ENCODE results near the gene RANBP1.

RANBP1 gene

DNA sequence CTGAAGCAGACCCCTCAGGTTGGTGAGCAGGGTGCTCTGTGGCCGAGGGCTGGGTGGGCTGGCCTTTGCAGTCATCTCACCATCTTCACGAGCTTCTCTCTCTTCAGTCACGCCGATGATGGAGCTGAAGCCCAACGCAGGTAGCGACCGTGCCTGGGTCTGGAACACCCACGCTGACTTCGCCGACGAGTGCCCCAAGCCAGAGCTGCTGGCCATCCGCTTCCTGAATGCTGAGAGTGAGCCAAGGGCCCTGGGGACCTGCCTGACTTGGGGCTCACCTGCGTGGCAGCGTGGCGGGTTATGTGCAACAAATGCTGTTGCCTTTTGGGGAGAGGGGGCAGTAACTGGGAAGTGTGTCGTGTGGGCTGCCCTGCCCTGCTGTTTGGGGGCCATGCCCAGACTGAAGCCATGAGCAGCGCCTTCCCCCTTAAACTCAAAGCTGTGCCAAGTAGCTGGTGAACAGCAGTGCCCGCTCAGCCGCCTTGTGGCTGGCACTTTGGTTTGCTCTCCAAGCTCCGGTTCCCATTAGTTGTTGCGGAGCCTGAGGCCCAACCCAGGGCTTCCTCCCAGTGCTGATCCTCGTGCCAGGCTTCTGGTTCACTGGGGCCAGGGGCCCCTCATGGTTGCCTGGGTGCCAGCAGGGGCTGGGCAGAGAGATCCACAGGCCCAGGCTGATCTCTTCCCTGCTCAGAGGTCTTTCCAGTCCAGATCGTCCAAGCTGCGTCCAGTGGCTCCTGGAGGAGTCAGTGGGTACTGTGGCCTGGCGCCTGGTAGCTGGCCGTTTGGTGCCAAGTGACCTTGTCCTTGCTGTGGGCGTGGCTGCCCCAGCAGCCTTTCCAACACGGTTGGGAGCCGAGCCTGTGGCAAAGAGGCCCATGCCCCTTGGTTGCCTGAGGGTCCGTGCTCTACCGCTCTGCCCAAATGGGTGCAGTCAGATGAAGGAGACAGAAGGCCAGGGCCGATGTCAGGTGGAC lies 9.6 kb downstream of the RANBP1 start:
- DNase-seq (ENCODE audit: low read depth) = no peak

DNA sequence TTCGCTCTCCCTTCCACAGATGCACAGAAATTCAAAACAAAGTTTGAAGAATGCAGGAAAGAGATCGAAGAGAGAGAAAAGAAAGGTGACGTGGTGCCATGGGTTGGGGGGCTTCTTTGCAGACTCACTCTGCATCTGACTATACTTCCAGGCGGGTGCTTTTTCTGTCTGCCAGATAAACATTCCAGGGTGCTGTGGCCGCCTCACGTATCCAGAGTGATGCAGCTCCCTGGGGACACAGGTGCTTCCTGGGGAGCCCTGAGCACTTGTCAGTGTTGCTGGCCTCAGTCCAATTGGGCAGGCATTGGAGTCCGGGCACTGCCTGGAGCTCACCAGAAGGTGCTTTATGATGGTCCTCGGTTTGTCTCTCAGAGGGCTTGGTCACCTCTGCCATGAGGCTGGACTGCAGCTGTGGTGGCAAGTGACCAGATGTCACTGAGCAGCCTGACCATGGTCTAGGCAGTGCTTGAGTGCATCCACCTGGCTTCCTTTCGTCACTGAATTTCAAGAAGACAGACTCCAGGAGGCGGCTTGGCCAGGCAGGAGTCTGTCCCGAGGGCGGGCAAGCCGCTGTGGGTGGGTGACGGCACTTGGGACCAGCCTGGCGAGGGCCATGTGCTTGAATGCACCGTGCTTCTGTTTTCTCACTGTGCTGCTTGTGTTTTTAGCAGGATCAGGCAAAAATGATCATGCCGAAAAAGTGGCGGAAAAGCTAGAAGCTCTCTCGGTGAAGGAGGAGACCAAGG lies 10.6 kb downstream of the RANBP1 start:
- no peak for DNase-seq (ENCODE audit: low read depth)

DNA sequence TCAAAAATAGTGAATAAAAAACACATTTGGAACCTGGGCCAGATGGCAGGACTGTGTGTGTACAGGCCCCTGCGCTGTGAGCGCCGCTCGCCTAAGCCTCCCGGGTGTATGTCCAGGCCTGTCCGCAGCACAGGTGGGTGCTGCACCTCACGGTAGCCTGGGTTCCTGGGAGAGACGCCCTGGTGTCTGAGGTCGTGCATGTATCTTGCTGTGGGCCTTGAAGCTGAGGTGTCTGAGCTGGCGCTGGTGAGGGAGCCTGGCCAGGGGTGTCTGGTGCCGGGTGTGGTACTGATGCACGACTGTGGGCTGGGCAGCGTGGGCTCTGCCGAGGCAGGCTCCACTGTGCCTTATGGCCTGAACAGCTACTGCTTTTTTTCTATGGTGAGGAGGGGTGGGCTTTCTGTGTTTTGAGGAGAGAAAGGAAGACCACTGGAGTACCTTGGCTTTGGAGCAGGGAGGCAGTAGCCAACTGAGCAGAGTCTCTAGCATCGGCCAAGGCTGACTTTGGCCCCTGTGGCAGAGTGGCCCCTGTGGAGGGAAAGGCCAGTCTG lies 11.5 kb downstream of the RANBP1 start:
- no peak for DNase-seq (ENCODE audit: low read depth)

DNA sequence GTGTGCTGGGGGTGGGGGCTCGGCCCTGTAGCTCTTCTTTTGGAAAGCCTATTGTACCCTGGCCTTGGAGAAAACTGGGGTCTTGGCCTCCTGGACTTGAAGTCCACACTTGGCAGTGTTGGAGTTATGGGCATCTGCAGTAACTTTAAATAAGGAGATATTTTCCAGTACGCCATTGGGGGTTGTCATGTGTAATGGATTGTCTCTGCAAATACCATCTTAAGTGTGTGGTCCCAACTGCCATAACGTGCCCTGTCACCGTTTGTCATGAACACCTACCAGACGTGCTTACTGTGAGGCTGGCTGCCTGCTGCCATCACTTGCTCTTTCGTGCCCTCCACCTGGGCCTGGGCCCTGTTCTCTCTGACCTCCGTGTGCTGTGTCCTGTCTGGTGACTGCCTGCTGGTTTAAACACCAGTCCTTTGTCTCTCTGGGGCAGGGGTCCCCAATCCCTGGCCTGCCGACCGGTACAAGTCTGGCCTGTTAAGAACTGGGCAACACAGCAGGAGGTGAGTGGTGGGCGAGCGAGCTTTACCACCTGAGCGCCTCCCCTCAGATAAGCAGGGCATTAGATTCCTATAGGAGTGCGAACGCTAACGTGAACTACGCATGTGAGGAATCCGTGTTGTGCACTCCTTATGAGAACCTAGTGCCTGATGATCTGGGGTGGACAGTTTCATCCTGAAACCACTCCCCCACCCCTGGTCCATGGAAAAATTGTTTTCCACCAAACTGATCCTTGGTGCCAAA lies 12.1 kb downstream of the RANBP1 start:
- no peak for DNase-seq (ENCODE audit: low read depth)

DNA sequence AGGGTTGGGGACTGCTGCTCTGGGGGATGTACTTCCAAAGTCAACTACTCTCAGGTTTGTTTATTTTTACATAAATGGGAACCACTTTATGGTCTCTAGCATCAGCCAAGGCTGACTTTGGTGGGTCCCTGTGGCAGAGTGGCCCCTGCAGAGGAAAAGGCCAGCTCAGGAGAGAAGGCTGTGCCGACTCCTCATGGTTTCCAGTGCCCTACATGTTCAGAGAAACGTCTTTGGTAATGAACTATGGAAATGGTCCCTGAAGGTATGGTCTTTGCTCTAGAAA lies 12.7 kb downstream of the RANBP1 start:
- DNase-seq (ENCODE audit: low read depth) = no peak

DNA sequence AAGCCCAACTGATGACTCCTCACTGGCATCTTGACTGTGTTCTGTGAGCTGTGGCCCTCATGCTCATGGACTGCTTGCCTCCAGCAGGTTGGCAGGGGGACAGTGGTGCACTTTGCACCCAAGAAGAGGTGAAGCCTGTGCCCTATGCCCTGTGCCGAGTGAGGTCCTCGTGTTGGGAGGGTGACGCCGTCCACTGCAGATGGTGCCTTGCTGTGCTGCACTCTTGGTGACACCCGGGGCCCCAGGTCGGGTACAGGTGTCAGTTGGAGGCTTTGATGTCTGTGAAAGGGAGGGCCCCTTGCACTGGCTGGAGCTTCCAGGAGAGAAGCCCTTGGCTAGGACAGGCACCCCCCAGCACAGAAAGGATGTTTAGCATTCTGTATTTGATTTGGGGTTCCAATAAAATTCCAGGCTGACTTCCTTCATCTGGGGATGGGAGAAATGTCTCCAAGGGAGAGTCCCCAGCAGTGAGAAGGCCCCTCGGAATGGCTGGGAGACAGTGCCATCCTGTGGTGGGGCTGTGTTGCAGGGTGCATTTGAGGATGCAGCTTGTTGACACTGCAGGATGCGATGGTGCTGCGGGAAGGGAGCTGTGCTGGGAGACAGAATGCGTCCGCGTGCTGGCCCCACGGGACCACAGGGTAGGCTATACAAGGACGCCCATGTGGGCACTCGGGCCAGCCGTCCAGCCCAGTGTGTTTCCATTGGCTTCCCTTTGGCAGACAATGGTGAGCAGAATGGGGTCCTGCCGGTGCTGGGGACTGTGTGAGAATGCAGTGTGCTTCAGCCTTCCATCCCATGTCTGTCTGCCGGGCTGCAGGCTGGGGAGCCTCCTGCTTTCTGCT lies 13.2 kb downstream of the RANBP1 start:
- no peak for DNase-seq (ENCODE audit: low read depth)

DNA sequence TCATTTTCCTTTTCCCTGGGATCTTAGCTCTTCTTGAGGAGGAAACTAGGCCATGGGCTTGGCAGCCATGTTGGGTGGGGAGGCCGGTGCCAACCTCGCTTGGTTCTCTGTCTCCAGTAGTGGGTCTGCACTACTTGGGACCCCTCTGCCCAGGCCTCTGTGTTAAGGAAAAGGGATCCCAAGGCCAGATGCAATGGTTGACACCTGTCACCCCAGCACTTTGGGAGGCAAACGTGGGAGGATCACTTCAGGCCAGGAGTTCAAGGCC lies 13.8 kb downstream of the RANBP1 start:
- no peak for DNase-seq (ENCODE audit: low read depth)

DNA sequence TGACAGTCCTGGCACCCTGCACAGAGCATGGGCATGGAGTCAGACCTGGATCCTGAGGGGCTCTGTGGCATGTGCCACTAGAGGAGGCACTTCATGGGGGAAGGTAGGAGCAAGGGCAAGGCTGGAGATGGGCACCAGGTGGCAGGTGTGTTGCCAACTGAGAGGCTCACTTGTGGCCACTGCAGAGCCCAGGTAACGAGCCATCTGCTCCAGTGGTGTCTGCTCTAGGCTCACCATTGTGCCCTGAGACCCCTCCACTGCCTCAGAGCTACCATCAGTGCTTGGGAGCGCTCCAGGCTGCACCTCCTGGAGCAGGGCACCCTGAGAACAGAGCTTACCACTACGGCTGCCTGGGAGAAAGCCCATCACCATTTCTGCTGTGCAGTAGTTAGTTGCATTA lies 14.4 kb downstream of the RANBP1 start:
- DNase-seq (ENCODE audit: low read depth) = no peak

DNA sequence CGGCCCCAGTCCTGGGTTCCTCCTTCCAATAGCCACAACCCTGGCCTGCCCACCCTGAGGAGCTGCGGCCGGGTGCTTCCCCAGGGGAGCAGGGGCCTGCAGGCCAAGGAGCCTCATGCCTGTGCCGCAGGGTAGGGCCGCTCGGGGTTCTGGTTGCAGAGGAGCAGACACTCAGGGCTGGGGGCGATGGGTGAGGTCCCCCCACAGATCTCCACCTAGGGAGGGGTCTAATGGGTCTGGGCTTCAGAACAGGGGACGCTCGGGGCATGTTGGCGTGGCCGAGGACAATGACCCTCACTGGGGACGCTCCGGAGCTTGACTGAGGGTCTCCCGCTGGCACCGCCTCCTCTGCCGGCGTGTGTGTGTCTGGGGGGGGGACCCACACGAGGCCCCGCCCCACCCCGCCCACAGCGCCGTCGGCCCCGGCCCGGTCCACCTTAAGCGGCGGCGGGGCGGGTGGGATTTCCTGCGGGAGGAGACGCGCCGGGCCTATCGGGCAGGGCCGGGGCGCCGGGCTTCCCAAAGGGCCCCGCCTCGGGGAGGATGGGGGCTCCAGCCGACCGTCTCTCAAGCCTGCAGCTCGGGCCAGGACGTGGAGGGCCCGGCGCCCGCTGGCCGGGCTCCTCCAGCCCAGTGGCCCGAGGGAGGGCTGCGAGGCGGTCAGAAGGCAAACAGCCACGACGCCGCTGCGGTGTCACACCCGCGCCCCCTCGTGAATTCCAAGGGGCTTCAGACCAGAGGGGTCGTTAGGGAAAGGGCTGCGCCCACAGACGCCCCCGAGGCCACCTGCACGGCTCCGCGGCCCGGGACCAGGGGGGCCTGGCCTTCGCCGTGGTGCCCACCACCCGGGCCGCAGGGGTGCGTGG lies 15.1 kb downstream of the RANBP1 start:
- peak; percentile 56 for DNase-seq (ENCODE audit: low read depth)

DNA sequence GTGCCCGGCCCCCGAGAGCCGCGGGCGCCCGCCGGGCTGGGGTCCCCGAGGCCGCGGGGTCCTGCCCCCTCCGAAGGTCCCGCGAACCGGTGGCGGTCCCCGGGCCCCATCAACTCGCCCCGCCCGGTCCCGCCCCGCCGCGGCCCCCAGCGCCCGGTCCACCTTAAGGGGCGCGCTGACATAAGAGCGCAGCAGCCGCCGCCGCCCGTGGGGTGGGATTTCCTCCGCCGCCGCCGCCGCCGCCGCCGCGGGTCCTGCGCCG lies 15.6 kb downstream of the RANBP1 start, which contains the start of gene ZDHHC8:
TSS of gene ZDHHC8 (plus strand) at position 208 of the 262 bp plus-strand sequence. CDS start 144 bp downstream, outside the sequence.
- no peak for DNase-seq (ENCODE audit: low read depth)

DNA sequence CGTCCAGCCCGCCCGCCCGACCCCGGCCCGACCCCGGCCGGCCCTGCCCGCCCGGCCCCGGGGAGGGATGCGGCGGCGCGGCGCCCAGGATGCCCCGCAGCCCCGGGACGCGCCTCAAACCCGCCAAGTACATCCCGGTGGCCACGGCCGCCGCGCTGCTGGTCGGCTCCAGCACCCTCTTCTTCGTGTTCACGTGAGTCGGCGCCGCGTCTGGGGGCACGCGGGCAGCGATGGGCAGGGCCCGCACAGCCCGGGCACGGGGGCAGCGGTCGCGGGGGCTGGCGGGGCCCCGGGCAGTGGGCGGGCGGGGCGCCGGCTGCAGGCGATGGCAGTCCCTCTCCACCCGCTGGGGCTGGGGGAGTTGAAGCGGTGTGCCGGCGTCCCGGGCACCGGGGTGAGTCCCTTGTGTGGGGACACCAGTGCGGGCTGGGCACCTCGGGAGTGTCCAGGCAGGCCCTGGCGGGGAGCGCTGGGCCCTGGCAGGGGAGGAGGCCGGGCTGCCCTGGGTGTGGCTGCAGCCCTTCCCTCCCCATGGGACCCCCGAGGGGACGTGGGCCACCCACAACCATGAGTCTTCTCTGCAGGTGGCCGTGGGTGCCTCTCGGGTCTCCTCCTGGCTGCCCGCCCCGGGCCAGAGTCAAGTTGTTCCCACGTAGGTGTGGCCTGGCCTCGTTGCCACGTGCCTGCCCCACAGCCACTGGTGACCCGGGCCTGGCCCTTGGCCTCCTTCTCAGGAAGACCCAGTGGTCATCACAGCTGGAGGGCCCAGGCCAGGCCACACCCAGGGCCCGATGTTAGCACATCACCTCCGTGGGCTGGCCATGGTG lies 16.2 kb downstream of the RANBP1 start:
- DNase-seq (ENCODE audit: low read depth) = no peak

DNA sequence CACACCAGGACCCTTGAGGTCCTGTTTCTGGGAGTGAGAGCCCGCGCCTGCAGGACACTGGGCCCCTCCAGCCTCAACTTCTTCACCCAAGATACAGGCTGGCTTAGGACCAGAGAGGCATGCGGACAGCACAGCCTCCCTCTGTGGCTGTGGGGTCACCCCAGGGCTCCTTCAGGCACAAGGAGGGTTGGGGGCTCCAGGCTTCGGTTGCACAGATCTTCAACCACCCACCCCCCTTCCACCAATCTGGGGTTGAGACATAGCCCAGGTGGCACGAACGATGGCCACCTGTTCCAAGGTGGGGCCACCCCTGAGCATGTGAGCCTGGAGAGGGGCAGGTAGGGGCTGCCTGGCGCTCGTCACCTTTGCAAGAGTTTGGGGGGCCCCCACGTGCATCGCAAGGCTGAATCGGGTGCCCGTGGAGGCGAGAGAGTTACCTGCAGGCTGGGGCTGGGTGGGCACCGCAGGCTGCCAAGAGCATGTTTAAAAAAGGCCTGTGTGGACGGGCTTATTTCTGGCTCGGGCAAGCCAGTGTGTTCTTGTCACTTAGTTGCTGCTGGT lies 16.9 kb downstream of the RANBP1 start:
- no peak for DNase-seq (ENCODE audit: low read depth)

DNA sequence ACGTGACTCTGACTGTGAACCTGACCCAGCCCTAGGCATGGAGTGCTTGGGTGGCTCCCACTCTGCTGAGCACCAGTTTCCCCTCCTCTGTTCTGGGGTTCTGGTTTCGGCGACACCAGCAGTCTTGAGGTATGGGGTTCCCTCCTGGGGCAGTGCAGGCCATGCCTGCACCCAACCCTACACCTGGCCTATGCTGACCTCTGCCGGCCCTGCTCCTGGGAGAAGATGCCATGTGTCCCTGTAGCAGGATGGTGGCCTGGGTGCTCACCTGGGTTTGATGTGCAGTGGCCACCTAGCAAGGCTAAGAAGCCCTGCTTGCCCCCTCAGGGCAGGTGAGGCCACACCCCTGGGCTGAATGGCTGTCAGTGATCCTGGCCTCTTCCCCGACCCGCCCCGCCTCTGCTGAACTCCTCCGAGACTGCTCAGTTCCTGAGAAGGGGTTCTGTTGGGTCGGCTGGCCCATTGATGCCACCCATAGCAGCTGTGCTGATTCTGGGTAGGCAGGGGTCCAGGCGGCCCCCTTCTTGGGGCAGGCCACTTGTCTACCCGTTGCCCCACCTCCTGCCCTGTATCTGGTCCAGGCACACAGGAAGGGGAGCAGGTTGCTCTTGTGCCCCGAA lies 18.1 kb downstream of the RANBP1 start:
- no peak for DNase-seq (ENCODE audit: low read depth)

DNA sequence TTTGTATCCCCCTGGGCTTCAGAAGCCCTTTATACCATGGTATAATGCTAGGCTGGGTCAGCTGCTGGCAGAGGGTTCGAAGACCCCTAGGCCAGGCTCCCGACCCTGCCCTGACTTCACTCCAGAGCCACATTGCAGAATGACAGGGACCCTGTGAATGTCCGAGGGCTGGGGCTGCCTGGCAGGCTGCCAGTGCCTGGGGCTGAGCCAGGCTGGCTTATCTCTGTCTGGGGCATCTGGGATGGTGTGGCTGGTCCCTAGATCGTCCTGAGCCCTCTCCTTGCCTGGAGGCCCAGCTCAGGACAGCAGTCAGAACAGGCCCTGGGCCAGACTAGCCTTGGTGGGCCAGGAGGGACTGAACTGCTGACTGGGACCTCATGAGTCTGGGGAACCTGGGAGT lies 19.4 kb downstream of the RANBP1 start:
- DNase-seq (ENCODE audit: low read depth) = no peak

DNA sequence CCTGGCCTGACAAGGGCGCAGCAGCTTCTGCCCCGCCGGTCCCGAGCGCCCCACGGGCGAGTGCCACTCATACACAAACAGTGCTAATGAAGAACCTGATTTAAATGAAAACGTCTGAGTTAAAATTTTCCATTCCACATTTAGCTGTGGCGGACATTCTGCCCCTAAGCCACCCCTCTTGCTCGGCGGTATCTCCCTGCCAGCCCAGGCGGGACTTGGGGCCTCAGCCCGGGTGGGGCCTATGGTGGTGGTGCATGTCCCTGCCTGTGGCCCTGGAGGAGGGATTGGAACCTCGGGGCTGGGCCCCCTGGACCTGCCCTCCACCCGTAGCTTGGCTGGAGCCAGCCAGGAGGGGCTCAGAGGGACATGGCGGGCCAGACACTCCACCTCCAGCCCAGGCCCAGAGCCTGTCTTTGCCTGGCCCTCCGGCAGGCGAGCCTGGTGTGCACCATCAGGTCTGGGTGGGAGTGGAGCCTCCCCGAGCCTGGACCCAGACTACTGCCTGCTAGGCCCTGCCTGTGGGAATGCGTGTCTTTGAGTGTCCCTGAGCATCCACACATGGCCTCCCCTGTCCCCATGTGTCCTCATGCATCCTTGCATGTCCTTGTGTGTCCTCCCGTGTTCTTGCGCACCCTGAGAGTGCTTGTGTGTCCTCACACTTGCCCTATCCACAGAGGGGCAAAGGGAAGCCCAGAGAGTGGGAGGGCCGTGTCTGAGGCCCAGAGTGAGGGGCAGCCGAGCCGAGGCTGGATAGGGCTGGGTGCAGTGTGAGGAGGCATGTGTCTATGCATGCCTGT lies 20.1 kb downstream of the RANBP1 start:
- DNase-seq (ENCODE audit: low read depth) = no peak

DNA sequence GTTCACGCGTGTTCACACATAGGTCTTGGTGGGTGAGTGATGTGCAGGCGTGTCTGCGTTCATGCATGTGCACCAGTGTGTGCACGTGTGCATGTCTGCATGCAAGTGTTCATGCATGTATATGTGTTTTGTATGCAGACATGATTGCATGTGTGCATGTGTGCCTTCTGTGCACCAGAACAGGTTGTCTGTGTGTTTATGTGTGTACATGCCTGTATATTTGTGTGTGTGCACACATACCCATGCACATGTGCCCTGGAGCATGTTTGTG lies 20.6 kb downstream of the RANBP1 start:
- no peak for DNase-seq (ENCODE audit: low read depth)

DNA sequence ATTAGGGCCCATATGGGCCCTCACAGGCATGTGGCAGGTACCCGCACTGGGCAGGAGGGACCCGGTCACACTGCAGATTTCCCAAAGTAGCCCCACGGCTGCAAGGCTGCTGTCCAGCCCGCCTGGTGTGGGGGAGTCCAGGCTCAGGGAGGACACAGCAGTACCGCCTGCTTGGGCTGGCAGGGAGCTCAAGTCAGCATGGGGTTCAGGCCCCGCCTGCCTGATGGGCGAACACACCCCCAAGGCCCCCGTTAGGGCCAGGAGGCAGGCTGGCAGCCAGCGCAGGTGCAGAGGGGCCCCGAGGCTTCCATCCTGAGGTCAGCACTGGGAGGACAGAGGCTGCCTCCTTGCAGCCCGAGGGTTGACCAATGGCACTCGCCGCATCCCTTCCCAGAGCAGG lies 21.2 kb downstream of the RANBP1 start:
- no peak for DNase-seq (ENCODE audit: low read depth)

DNA sequence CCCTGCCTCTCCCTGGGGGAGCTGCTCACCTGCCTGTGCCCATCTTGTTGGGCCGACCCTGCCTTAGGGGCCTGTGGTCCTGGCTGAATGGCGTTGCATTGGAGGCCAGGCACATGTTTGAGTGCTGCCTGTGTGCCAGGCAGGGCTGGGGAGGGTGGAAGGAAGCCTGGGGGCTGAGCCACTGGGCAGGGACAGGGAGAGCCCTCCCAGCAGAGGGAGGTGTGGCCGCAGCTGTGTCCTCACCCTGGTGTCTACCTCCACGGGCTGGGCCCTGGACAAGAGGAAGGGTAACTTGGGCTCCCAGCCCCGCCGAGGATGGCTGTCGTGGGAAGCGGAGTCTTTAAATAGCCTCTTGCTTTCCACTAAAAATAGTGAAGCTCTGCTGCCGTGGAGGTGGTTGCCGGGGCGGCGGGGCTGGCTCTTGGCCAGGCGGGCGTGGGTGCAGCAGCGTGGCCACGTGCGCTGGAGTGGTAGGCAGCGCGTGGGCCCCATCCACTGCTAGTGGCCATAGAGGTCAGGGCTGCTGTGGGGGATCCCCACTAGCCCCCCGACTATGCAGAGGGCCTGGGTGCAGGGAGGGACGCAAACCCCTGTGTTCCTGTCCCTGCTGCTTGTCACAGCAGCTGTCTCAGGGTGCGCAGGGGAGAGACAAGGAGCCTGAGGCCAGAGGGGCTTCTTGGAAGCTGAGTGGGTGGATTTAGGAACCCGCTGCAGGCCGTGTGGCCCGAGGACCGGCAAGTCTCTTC lies 21.9 kb downstream of the RANBP1 start:
- DNase-seq (ENCODE audit: low read depth) = no peak

Measured in GM04504 (cell line).